Tibial nerve (tissue), 4 donors: Measurements from ENCODE around the gene SH3RF2.

Experiments used
- EP300 ChIP-seq, 2 donors: sonication (generic); formaldehyde crosslinking; IDR thresholded peaks; one replicate each; pipeline ENCODE4 v1.6.1; 2017; ENCODE audit warnings: antibody characterized with exemption in 2 of 2, mild to moderate bottlenecking in 1 of 2
- TF ChIP-seq, protein P1 (sequence below), 5 experiments: fragments of 200-600 bp in 3 of 5; fragments of 450-650 bp in 2 of 5; sonication (generic) in 3 of 5; IDR thresholded peaks; one replicate each; pipeline ENCODE4 v1.5.1; 2016 to 2019; ENCODE audit warnings: antibody characterized with exemption in 5 of 5, mild to moderate bottlenecking in 3 of 5, moderate library complexity in 2 of 5

DNA sequence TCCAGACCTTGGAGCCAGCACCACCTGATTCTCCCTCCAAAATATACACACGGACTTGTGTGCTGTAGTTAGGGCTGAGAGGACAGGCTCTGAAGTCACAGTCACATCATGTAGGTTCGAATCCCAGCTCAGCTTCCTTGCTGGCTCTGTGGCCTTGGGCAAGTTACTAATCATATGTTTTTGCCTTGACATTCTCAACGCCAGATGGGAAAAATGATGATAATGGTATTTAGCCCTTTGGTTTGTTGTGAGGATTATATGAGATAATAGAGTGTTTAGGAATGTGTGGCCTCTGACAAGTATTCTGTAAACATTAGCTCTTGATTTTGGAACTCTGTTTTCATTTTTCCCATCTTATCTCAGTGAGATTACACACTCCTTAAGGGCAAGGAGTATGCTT lies 96.5 kb downstream of the SH3RF2 start:
- TF ChIP-seq, protein P1, sequence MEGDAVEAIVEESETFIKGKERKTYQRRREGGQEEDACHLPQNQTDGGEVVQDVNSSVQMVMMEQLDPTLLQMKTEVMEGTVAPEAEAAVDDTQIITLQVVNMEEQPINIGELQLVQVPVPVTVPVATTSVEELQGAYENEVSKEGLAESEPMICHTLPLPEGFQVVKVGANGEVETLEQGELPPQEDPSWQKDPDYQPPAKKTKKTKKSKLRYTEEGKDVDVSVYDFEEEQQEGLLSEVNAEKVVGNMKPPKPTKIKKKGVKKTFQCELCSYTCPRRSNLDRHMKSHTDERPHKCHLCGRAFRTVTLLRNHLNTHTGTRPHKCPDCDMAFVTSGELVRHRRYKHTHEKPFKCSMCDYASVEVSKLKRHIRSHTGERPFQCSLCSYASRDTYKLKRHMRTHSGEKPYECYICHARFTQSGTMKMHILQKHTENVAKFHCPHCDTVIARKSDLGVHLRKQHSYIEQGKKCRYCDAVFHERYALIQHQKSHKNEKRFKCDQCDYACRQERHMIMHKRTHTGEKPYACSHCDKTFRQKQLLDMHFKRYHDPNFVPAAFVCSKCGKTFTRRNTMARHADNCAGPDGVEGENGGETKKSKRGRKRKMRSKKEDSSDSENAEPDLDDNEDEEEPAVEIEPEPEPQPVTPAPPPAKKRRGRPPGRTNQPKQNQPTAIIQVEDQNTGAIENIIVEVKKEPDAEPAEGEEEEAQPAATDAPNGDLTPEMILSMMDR (IDR thresholded peaks at IDR 0.05) = no peak
- no peak for TF ChIP-seq EP300 (IDR thresholded peaks at IDR 0.05)
